ENCODE measurements around the gene SEC16B. TPM values are rescaled to one million over a fixed set of nuclear protein-coding genes. Genes with fewer than 3 reads are reported as not detected.

The SEC16B gene
- total and polyA plus RNA-seq, 2 experiments from 2014 or later: 0.53 to 0.63 TPM

- Histone ChIP-seq H3K36me3 (no peaks in the 10 kb centered on the region), H3K9me3 (ENCODE audit: low read depth) (no peaks in the 10 kb centered on the region), H3K4me3 (no peak overlapping the region), H3K27me3 (no peaks in the 10 kb centered on the region), H3K27ac (no peak overlapping the region), H3K4me1 (ENCODE audit: low read depth) (no peaks in the 10 kb centered on the region)
- DNase-seq (ENCODE audit: low read depth in 1 of 2, low spot score in 1 of 2): peak; percentile 68 to 83
- peak; percentile 96 for TF ChIP-seq CTCF (IDR thresholded peaks at IDR 0.05; ENCODE audit: low read depth, low read length)
Measured at GRCh38 chr1:177948336-177948972, 21.4 kb downstream of the SEC16B start.

GRCh38 chr1:177947623-177948022 is 22.2 kb downstream of the SEC16B start:
- DNase-seq (ENCODE audit: low read depth in 1 of 2, low spot score in 1 of 2): no peak
- TF ChIP-seq CTCF (IDR thresholded peaks at IDR 0.05; ENCODE audit: low read depth, low read length): no peak
- Histone ChIP-seq H3K36me3 (no peaks in the 10 kb centered on the region), H3K4me1 (ENCODE audit: low read depth) (no peaks in the 10 kb centered on the region), H3K27me3 (no peaks in the 10 kb centered on the region), H3K4me3 (no peak overlapping the region), H3K9me3 (ENCODE audit: low read depth) (no peaks in the 10 kb centered on the region), H3K27ac (no peak overlapping the region)

DNA sequence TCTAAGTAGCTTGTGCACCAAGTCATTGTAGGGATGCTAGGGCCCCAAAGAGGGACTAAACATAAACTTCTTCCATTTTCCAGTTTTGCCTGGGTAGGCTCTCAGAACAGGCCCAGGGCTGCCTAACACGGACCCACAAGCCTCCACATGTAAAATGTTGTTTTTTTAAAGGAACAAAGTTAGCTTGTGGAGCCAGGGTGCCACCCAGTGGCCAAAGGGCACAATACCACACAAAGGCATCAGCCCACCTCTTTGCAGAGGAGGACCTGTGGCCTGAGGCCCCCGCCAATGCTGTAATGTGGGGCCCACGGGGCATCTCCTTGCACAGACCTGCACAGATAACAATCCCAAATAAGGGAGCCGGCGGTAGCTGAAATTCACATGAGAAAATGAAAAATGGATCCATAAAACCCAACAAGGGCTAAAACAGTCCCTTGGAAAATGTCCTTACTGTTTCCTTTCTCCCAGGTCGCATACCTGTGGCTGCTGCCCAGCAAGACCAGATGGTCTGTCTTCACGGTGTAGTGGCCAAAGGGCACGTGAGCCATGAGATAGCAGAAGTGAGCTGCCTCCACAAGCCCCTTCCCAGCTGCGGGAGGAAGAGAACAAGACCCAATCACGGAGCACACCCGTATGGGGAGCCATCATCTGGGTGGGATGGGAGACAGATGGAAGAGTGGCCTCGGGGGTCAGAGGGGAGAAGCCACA is 23.8 kb downstream of the SEC16B start:
- no peaks in the 10 kb centered on the region for H3K36me3 ChIP-seq

DNA sequence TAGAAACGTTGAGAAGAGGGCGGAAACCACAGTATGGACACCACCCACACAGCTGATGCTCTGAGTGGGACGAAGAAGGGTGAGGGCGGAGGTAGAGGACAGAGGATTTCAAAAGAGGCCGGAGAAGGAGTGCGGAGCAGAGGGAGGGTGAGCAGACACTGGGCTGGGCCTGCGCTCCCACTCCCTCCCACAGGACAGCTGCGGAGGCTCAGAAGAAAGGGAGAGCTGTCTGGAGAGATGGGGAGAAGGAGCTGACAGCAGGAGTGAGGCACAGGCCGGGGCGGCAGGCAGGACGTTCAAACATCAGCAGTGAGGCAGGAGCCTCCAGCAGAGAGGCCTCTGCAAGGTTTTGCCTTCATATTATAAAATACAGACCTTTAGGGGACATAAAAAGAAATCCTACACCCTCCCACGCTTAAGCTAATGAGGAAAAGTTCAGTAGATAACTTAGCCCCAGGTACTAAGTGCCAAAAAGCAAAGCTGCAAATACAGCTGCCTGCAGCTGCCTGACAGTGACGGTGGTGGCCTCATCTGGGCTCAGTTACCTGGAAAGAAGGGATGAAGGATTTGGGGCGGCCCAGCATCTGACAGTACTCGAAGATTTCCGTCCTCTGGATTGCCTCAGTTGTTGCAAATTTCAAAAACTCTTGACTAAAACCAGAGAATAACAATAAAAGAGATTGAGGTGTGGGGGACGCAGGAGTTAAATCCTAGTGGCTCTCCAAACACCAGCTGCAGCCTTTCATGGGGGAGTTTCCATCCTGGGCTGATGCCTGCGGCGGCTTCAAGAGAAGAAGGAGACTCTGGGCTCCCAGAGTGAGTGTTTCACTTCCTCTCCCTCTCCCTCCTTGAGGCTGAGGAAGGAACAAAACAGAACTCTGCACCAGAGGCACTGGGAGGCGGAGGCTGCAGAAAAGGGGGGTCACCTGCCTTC is 25.6 kb downstream of the SEC16B start:
- no peak for TF ChIP-seq CTCF (IDR thresholded peaks at IDR 0.05; ENCODE audit: low read depth, low read length)
- Histone ChIP-seq H3K36me3 (no peaks in the 10 kb centered on the region), H3K4me1 (ENCODE audit: low read depth) (no peaks in the 10 kb centered on the region)

More for the DNA sequence above, 23.8 kb downstream of the SEC16B start:
- Histone ChIP-seq H3K27me3 (no peaks in the 10 kb centered on the region), H3K27ac (no peak overlapping the region), H3K4me3 (no peak overlapping the region), H3K9me3 (ENCODE audit: low read depth) (no peaks in the 10 kb centered on the region), H3K4me1 (ENCODE audit: low read depth) (no peaks in the 10 kb centered on the region)
- peak; percentile 68 to 75 for DNase-seq (ENCODE audit: low read depth in 1 of 2, low spot score in 1 of 2)
- TF ChIP-seq CTCF (IDR thresholded peaks at IDR 0.05; ENCODE audit: low read depth, low read length): peak; percentile 85

GRCh38 chr1:177941976-177942375 is 27.9 kb downstream of the SEC16B start:
- no peak for DNase-seq (ENCODE audit: low read depth in 1 of 2, low spot score in 1 of 2)
- TF ChIP-seq CTCF (IDR thresholded peaks at IDR 0.05; ENCODE audit: low read depth, low read length): no peak
- no peaks in the 10 kb centered on the region for H3K9me3 ChIP-seq (ENCODE audit: low read depth)
- H3K27ac ChIP-seq: no peak overlapping the region
- H3K36me3 ChIP-seq: no peaks in the 10 kb centered on the region
- no peaks in the 10 kb centered on the region for H3K4me1 ChIP-seq (ENCODE audit: low read depth)
- H3K27me3 ChIP-seq: no peaks in the 10 kb centered on the region
- no peak overlapping the region for H3K4me3 ChIP-seq

More for the DNA sequence above, 25.6 kb downstream of the SEC16B start:
- Histone ChIP-seq H3K27ac (no peak overlapping the region), H3K4me3 (no peak overlapping the region), H3K9me3 (ENCODE audit: low read depth) (no peaks in the 10 kb centered on the region), H3K27me3 (no peaks in the 10 kb centered on the region)
- peak in 1 of 2 donors; percentile 66 for DNase-seq (ENCODE audit: low read depth in 1 of 2, low spot score in 1 of 2)

All from cardiac muscle cell (in vitro differentiated cells and primary cell).